Measurements from ENCODE around the gene ABCD3. TPM values are rescaled to one million over a fixed set of nuclear protein-coding genes. Genes with fewer than 3 reads are reported as not detected.

ABCD3 gene
- total and polyA plus RNA-seq, 2 of the 4 experiments (the other 2 are of a cell fraction): 13.6 to 32.6 TPM

GRCh38 chr1:94379615-94380014 is 38.6 kb upstream of the ABCD3 start:
- H2AK5ac ChIP-seq (ENCODE audit: low read depth, low read length): no peak overlapping the region
- BruUV-seq (replicated peaks): no TSS peak
- H2BK120ac ChIP-seq (ENCODE audit: low read depth, low read length): no peak overlapping the region
- no peak overlapping the region for H4K5ac ChIP-seq (ENCODE audit: low read depth, low read length)
- no peak overlapping the region for H2AFZ ChIP-seq (replicated peaks; ENCODE audit: low read length, poor library complexity)
- no peak overlapping the region for H3K4ac ChIP-seq (ENCODE audit: low read depth, low read length)
- no peak overlapping the region for H2BK15ac ChIP-seq (ENCODE audit: low read depth, low read length)
- peaks cover 4% of the 10 kb centered on the region for H3K4me1 ChIP-seq (ENCODE audit: control insufficient read depth, insufficient read depth, low read length)
- H2AK9ac ChIP-seq (replicated peaks; ENCODE audit: low read depth, low read length, poor library complexity): no peak overlapping the region
- H4K91ac ChIP-seq (ENCODE audit: insufficient read depth, low read depth, low read length): no peak overlapping the region
- H3K36me3 ChIP-seq (ENCODE audit: control insufficient read depth, insufficient read depth, low read length): no peaks in the 10 kb centered on the region
- intact Hi-C loops (cut with micrococcal nuclease) (no loop called here), in situ Hi-C loops (cut with MboI; ENCODE audit: low sequenced_read_pairs) (no loop called here), dilution Hi-C loops (cut with HindIII; ENCODE audit: low sequenced_read_pairs, unreplicated experiment) (no loop called here)
- peaks cover 4% of the 10 kb centered on the region; the same call in 1 of the 2 replicates for H3K27me3 ChIP-seq (ENCODE audit: control insufficient read depth, insufficient read depth, low read length)
- H3K4me3 ChIP-seq (ENCODE audit: insufficient read depth, low read depth, low read length): no peak overlapping the region
- H3K14ac ChIP-seq (replicated peaks; ENCODE audit: low read depth, low read length): no peak overlapping the region
- H4K8ac ChIP-seq (ENCODE audit: low read depth in 2 of 2, low read length in 2 of 2): no peak overlapping the region
- H3K56ac ChIP-seq (ENCODE audit: extremely low read depth, insufficient read depth, low read length): no peak overlapping the region
- ChIA-PET POLR2A (ENCODE audit: unreplicated experiment) (no interaction called here), CTCF (no interaction called here)
- no peaks in the 10 kb centered on the region for H4K20me1 ChIP-seq (ENCODE audit: insufficient read depth, low read length)
- H3K27ac ChIP-seq (ENCODE audit: insufficient read depth, low read length): no peak overlapping the region
- no peak overlapping the region for H3K4me2 ChIP-seq (ENCODE audit: low read depth, low read length)
- H3K18ac ChIP-seq (ENCODE audit: low read depth, low read length): no peak overlapping the region
- H3K9me1 ChIP-seq (ENCODE audit: insufficient read depth, low read length): 0 out of 2 replicates have a peak, but pooled peaks cover 2% of the 10 kb centered on the region
- no peak for DNase-seq
- no peak for TF ChIP-seq MXI1 (IDR thresholded peaks at IDR 0.05; ENCODE audit: borderline replicate concordance, low read depth, low read length)
- no peak for TF ChIP-seq MAZ (IDR thresholded peaks at IDR 0.05; ENCODE audit: borderline replicate concordance, low read depth, low read length)
- TF ChIP-seq NFE2L2 (IDR thresholded peaks at IDR 0.05; ENCODE audit: low read depth, low read length): no peak
- no peak for TF ChIP-seq RFX5 (IDR thresholded peaks at IDR 0.05; ENCODE audit: low read depth, low read length)
- TF ChIP-seq BHLHE40 (IDR thresholded peaks at IDR 0.05; ENCODE audit: low read depth, low read length): no peak
- no peak for TF ChIP-seq CEBPB (IDR thresholded peaks at IDR 0.05; ENCODE audit: low read depth, low read length)
- TF ChIP-seq, protein P1, sequence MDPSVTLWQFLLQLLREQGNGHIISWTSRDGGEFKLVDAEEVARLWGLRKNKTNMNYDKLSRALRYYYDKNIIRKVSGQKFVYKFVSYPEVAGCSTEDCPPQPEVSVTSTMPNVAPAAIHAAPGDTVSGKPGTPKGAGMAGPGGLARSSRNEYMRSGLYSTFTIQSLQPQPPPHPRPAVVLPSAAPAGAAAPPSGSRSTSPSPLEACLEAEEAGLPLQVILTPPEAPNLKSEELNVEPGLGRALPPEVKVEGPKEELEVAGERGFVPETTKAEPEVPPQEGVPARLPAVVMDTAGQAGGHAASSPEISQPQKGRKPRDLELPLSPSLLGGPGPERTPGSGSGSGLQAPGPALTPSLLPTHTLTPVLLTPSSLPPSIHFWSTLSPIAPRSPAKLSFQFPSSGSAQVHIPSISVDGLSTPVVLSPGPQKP (IDR thresholded peaks at IDR 0.05; ENCODE audit: borderline replicate concordance, low read depth, low read length): no peak
- TF ChIP-seq FOS (IDR thresholded peaks at IDR 0.05; ENCODE audit: low read depth, low read length): no peak
- no peak for TF ChIP-seq MAFK (IDR thresholded peaks at IDR 0.05; ENCODE audit: low read depth, low read length)
- no peak for TF ChIP-seq CHD1 (IDR thresholded peaks at IDR 0.05; ENCODE audit: low read depth, low read length)
- TF ChIP-seq, protein P2, sequence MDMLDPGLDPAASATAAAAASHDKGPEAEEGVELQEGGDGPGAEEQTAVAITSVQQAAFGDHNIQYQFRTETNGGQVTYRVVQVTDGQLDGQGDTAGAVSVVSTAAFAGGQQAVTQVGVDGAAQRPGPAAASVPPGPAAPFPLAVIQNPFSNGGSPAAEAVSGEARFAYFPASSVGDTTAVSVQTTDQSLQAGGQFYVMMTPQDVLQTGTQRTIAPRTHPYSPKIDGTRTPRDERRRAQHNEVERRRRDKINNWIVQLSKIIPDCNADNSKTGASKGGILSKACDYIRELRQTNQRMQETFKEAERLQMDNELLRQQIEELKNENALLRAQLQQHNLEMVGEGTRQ (IDR thresholded peaks at IDR 0.05; ENCODE audit: low read depth, low read length): no peak
- TF ChIP-seq CTCF (conservative IDR thresholded peaks at IDR 0.05; ENCODE audit: low read depth, low read length): no peak
- TF ChIP-seq SMC3 (IDR thresholded peaks at IDR 0.05; ENCODE audit: low read depth, low read length): no peak
- no peak for TF ChIP-seq POLR2A (IDR thresholded peaks at IDR 0.05; ENCODE audit: low read depth, low read length)
- TF ChIP-seq RCOR1 (IDR thresholded peaks at IDR 0.05; ENCODE audit: insufficient replicate concordance, low read length): no peak
- no peaks in the 10 kb centered on the region for H3K79me1 ChIP-seq (ENCODE audit: low read depth in 1 of 2, low read length in 2 of 2)
- no CpG with 5 or more reads among the region's 3 CpGs for WGBS, 2 experiments (ENCODE audit: extremely low coverage in 2 of 2, insufficient read length in 1 of 2)
- no peaks in the 10 kb centered on the region for H3K9me3 ChIP-seq (ENCODE audit: control insufficient read depth, insufficient read depth, low read length)
- no peak overlapping the region for H3K23ac ChIP-seq (ENCODE audit: low read depth, low read length)
- no peak overlapping the region for H2BK5ac ChIP-seq (ENCODE audit: low read depth, low read length, poor library complexity, severe bottlenecking)
- no peak overlapping the region for H2BK20ac ChIP-seq (ENCODE audit: low read depth, low read length)
- no peak overlapping the region for H3K9ac ChIP-seq (ENCODE audit: low read depth, low read length)
- ATAC-seq (ENCODE audit: low read depth): no peak
